Transverse colon (tissue), 4 donors: ENCODE results near the gene PPFIA1. TPM values are rescaled to one million over a fixed set of nuclear protein-coding genes. Genes with fewer than 3 reads are reported as not detected.

Experiments used
- DNase-seq: peaks from one replicate; pipeline ENCODE4 v3.0.0-alpha.2; 2019
- H3K27ac ChIP-seq, 4 donors: fragments of 200-600 bp; sonication (generic); 2 replicates each; pipeline ENCODE4 v1.5.1; 2016 to 2018; ENCODE audit warnings: inconsistent platforms in 4 of 4
- H3K27me3 ChIP-seq: fragments of 200-600 bp; sonication (generic); 2 replicates; pipeline ENCODE4 v1.5.1; 2017; ENCODE audit warnings: inconsistent platforms
- H3K36me3 ChIP-seq, 4 donors: fragments of 200-600 bp; sonication (generic); 2 replicates each; pipeline ENCODE4 v1.5.1; 2017 to 2019; ENCODE audit warnings: inconsistent platforms in 4 of 4
- H3K4me1 ChIP-seq, 4 donors: fragments of 200-600 bp; sonication (generic); 2 replicates each; pipeline ENCODE4 v1.5.1; 2017 to 2020; ENCODE audit warnings: inconsistent platforms in 4 of 4
- H3K4me3 ChIP-seq, 4 donors: fragments of 200-600 bp; sonication (generic); 1 replicate in 1 of 4; 2 replicates in 3 of 4; pipeline versions ENCODE4 v1.5.1 to v1.6.1; 2017 to 2019; ENCODE audit warnings: inconsistent platforms in 4 of 4
- H3K9me3 ChIP-seq, 2 donors: fragments of 200-600 bp; sonication (generic); 2 replicates each; pipeline ENCODE4 v1.5.1; 2017 to 2019; ENCODE audit warnings: inconsistent platforms in 2 of 2
- EP300 ChIP-seq: sonication (generic); formaldehyde crosslinking; IDR thresholded peaks from one replicate; pipeline ENCODE4 v1.6.1; 2017; ENCODE audit warnings: antibody characterized with exemption, low read depth
- POLR2A ChIP-seq: fragments of 450-650 bp; IDR thresholded peaks from one replicate; pipeline ENCODE4 v1.6.1; 2016; ENCODE audit warnings: antibody characterized with exemption, mild to moderate bottlenecking, moderate library complexity
- POLR2AphosphoS5 ChIP-seq, 3 donors: sonication (generic); formaldehyde crosslinking; IDR thresholded peaks; one replicate each; pipeline ENCODE4 v1.6.1; 2016; ENCODE audit warnings: antibody characterized with exemption in 3 of 3
- WGBS, 2 donors: methylation state at CpG; one replicate each; pipeline ENCODE4 v1.1.5; 2018; ENCODE audit warnings: low coverage in 1 of 2; 5-methylcytosine and 5-hydroxymethylcytosine counted together
- in situ Hi-C, 4 donors: fragments of 200-750 bp; cut with MboI; loops; one replicate each; pipeline versions ENCODE4 v1.15.0 to v1.15.1; 2017; ENCODE audit warnings: low sequenced_read_pairs in 3 of 4, low pct_ligation_motif_present in 1 of 4, low pct_unique_long_range_greater_than_20kb in 1 of 4
- intact Hi-C: fragments of 100-400 bp; cut with DNase I; formaldehyde crosslinking; loops from one replicate; pipeline ENCODE4 v1.15.1; 2023; ENCODE audit warnings: low total_unique reads
- total RNA-seq, 4 donors: library from RNA; depleted of rRNA; stranded (reverse); fragments of >200 nt; gene quantifications; one replicate each; pipeline ENCODE4 v1.1.0, GENCODE V29; 2016
- TF ChIP-seq, protein P1 (sequence below), 5 experiments: fragments of 200-600 bp in 3 of 5; fragments of 450-650 bp in 2 of 5; sonication (generic) in 3 of 5; IDR thresholded peaks; 1 replicate in 2 of 5; 2 replicates in 3 of 5; pipeline ENCODE4 v1.5.1; 2016 to 2017; ENCODE audit warnings: antibody characterized with exemption in 5 of 5, inconsistent platforms in 3 of 5, mild to moderate bottlenecking in 2 of 5, moderate library complexity in 1 of 5

The PPFIA1 gene
- total RNA-seq, 4 donors from 2014 or later: 42.6 to 143 (median 72.8) TPM

DNA sequence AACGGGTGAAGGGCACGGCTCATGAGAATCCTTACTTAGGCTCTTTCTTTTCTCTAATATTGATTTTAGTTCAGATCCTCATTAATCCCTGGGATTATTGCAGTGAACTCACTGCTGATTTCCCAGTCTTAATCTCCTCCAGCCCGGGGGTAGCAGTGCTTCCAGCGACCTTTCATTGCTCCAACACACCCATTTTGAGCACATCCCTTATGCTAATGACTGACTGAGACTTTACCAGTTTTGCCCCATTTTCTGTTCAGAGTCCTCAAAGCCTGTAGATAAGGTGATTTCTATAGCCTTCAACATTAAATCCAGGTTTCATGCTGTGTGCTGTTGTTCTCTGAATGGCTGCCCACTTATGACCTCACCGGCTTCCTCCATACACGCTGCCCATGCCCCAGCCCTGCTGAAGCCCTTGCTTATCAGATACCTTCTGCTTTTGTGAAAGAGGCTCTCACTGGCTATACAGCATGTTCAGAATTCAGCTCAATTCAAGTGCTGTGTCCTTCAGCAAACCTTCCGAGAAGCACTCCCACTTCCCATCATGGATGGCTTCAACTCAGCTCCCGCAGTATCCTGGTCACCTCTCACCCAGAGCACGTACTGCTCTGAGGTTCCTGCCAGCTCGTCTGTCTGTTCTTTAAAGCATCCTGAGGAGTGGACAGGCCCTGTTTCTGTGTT, 49.0 kb downstream of the PPFIA1 start:
- Histone ChIP-seq H3K9me3 (no peaks in the 10 kb centered on the region), H3K27ac (no peak overlapping the region), H3K4me3 (no peak overlapping the region), H3K36me3 (peaks cover 0 to 4% (median 0%) of the 10 kb centered on the region in 4 donors), H3K27me3 (no peaks in the 10 kb centered on the region), H3K4me1 (peaks cover 0 to 10% (median 0%) of the 10 kb centered on the region in 4 donors)
- no peak for DNase-seq
- intact Hi-C loops (no loop called here), in situ Hi-C loops (no loop called here)
- TF ChIP-seq POLR2AphosphoS5 (IDR thresholded peaks at IDR 0.05) (no peak), EP300 (no peak), POLR2A (no peak)
- TF ChIP-seq, protein P1, sequence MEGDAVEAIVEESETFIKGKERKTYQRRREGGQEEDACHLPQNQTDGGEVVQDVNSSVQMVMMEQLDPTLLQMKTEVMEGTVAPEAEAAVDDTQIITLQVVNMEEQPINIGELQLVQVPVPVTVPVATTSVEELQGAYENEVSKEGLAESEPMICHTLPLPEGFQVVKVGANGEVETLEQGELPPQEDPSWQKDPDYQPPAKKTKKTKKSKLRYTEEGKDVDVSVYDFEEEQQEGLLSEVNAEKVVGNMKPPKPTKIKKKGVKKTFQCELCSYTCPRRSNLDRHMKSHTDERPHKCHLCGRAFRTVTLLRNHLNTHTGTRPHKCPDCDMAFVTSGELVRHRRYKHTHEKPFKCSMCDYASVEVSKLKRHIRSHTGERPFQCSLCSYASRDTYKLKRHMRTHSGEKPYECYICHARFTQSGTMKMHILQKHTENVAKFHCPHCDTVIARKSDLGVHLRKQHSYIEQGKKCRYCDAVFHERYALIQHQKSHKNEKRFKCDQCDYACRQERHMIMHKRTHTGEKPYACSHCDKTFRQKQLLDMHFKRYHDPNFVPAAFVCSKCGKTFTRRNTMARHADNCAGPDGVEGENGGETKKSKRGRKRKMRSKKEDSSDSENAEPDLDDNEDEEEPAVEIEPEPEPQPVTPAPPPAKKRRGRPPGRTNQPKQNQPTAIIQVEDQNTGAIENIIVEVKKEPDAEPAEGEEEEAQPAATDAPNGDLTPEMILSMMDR (IDR thresholded peaks at IDR 0.05): no peak
- 86 to 91% methylated on average over 5 to 10 of the region's 10 CpGs for WGBS, 2 donors

DNA sequence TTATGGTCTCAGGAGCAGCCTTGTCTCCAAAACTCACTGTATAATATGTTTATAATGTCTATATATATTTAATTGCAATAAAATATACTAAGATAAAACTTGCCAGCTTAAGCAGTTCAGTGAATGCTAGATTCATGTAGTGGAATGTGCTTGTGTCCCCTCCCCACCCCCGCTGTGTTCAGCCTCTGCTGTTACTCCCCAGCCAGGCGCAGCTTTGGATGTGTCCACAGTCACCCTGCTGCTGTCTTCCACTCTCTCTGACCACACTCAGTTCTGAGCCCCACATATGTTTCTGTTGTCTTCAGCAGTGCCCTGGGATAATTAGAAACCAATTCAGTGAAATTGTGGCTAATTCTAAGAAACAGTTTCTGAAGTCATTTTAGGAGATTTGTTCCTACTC, 52.2 kb downstream of the PPFIA1 start:
- H3K27me3 ChIP-seq: no peaks in the 10 kb centered on the region
- in situ Hi-C loops: no loop called here
- DNase-seq: no peak
- H3K4me1 ChIP-seq: peaks cover 0 to 21% (median 0%) of the 10 kb centered on the region in 4 donors
- WGBS, 2 donors: 83 to 93% methylated on average over 2 of the region's 2 CpGs
- intact Hi-C loops: no loop called here
- H3K4me3 ChIP-seq: no peak overlapping the region
- H3K36me3 ChIP-seq: peaks cover 0 to 12% (median 3%) of the 10 kb centered on the region in 4 donors
- no peak overlapping the region for H3K27ac ChIP-seq
- no peaks in the 10 kb centered on the region for H3K9me3 ChIP-seq
- TF ChIP-seq, protein P1 (IDR thresholded peaks at IDR 0.05): no peak
- TF ChIP-seq POLR2AphosphoS5 (IDR thresholded peaks at IDR 0.05) (no peak), POLR2A (no peak), EP300 (no peak)

DNA sequence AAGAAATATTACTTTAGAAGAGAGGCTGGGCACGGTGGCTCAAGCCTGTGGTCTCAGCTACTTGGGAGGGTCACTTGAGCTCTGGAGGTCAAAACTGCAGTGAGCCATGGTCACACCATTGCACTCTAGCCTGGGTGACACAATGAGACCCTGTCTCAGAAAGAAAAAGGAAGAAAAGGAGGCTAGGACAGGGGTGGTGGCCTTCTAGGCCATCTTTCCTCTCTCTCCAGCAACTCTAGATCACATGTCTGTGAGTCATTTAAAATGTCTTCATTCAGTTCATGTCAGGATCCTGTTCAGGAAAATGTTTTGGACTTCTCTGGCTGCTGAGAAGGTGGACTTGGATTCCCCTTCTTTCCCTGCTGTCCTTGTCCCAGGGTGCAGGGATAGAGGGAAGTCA, 53.3 kb downstream of the PPFIA1 start:
- no peak for DNase-seq
- Histone ChIP-seq H3K9me3 (no peaks in the 10 kb centered on the region), H3K36me3 (peaks cover 0 to 20% (median 3%) of the 10 kb centered on the region in 4 donors), H3K27me3 (no peaks in the 10 kb centered on the region), H3K27ac (peak overlapping the region in 1 of 4 donors; percentile 1), H3K4me1 (peaks cover 0 to 21% (median 0%) of the 10 kb centered on the region in 4 donors), H3K4me3 (no peak overlapping the region)
- in situ Hi-C loops: no loop called here
- 83 to 100% methylated on average over 1 of the region's 1 CpG for WGBS, 2 donors
- intact Hi-C loops: no loop called here
- TF ChIP-seq, protein P1 (IDR thresholded peaks at IDR 0.05): no peak
- TF ChIP-seq POLR2A: no peak

DNA sequence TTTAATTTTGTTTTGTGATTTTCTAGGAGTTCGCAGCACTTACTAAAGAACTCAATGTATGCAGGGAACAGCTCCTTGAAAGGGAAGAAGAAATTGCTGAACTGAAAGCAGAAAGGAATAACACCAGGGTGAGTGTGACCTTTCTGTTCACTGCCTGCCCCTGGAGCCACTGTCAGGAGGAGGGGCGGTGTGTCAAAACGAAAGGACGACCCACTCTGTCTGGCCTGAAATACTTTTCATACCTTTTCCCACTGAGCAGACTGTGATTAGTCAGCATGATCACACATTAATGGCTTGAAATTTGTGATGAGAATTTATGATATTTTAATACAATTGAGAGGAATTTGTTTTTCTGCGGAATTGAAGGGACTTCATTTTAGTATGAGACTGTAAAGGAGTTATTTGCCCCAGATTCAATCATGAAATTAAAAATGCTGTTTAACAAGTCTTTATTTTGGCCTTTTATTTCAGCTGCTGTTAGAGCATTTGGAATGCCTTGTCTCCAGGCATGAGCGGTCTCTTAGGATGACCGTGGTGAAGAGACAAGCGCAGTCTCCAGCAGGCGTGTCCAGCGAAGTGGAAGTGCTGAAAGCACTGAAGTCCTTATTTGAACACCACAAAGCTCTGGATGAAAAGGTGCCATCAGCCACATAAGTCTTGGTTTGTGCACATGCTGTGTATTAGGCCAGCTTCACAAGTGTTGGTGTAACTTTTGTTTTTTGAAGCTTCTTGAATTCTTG, 54.1 kb downstream of the PPFIA1 start:
- TF ChIP-seq EP300 (no peak), POLR2AphosphoS5 (IDR thresholded peaks at IDR 0.05) (no peak)
- TF ChIP-seq, protein P1 (IDR thresholded peaks at IDR 0.05): no peak
- in situ Hi-C loops: no loop called here
- Histone ChIP-seq H3K9me3 (no peaks in the 10 kb centered on the region), H3K4me3 (no peak overlapping the region), H3K4me1 (peaks cover 0 to 21% (median 0%) of the 10 kb centered on the region in 4 donors), H3K36me3 (peaks cover 0 to 25% (median 6%) of the 10 kb centered on the region in 4 donors), H3K27ac (no peak overlapping the region), H3K27me3 (no peaks in the 10 kb centered on the region)
- 81 to 84% methylated on average over 5 to 10 of the region's 10 CpGs for WGBS, 2 donors
- intact Hi-C loops: no loop called here
- DNase-seq: no peak
